GM21717 (cell line): ENCODE data around the gene LRRN1.

Experiments
- ATAC-seq: cut with Tn5 transposase; IDR thresholded peaks from one replicate; pipeline ENCODE4 v1.9.1; 2021; ENCODE audit warnings: mild to moderate bottlenecking, moderate library complexity; ENCODE audit not compliant: unreplicated experiment

LRRN1 gene

DNA sequence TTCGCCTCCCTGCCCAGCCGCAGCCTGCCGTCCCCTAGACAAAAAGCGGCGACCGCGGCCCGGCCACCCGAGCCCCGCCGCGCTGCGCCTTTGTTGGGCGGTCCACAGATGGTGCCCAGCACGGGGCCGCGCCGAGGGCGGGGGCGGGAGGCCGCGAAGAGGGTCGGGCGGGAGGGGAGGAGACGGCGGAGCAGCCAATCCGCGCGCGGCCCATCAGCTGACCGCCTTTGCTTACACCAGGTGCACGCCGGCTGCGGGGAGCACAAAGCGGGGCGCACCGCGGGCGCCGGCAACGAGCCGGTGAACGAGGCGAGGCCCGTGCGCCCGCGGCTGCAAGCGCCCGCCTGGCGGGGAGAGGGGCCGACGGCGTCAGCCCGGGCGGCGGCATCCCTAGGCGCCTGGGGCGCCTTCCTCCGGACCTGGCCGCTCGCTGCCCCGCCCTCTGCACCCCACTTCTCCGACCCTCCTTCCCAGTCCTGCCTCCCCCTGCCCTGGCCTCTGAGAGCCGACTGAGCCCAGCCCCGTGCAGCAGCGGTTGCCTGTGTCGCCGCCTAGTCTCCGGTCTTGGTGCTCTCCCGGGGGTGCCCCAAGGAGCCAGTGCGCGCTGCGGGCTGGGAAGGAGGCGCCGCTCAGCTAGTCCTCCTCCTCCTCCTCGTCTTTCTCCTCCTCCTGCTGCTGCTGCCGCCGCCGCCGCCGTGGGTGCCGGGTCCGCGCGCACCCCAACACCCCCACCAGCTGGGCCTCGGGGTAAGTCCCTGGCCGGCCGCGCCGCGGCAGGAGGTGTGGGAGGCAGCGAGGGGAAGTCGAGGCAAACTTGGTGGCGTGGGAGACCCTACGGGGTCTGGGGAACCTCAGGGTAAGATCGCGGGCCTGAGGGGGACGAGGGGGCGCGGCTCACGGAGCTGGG is at the start of gene LRRN1:
LRRN1 (plus strand) TSS at position 259 of the 907 bp plus-strand sequence. CDS start 45,211 bp downstream, outside the sequence.
- no peak for ATAC-seq

GRCh38 chr3:3753416-3753815 is 45.8 kb upstream of the LRRN1 start:
- no peak for ATAC-seq

- ATAC-seq = no peak
These were observed 33.6 kb upstream of the LRRN1 start for GRCh38 chr3:3765661-3766060.

- no peak for ATAC-seq
These were observed 33.1 kb upstream of the LRRN1 start for GRCh38 chr3:3766140-3766539.

- ATAC-seq = no peak
These were observed 28.1 kb upstream of the LRRN1 start for GRCh38 chr3:3771094-3771493.

DNA sequence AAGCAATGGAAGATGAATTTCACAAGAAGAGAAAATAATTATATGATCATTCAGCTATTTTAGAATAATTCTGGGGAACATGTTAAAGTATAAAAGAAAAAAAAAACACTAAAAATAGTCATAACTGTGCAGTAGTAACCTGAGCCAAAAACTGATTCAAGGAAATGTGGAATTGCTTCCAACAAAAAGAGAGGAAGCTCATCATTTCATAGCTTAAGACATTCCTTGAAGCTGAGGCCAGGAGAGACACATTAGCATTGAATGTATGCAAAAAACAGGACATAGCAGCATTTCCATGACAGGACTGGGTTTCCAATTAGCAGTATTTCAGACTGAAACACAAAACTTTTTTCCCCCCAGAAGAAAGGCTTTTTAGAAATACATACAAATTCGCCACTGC is 27.7 kb upstream of the LRRN1 start:
- no peak for ATAC-seq

DNA sequence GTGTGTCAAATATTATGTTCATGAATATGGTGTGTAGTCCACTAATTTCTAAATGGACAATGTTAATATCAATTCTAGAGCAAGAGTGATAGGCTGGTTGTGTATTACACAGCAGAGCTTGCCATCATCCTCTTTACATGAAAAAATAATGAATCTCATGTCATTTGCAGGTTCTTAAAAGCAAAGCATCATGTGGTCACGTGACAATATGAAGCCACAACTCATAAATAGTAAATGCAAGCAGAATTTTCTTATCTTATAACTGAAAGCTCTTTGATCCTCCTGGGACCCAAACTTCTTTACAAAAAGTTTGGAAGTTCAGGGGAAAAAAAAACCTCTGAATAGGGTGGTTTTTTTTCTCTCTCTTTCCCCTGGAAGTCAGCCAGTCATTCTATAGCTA is 26.9 kb upstream of the LRRN1 start:
- no peak for ATAC-seq

GRCh38 chr3:3772920-3773319 is 26.3 kb upstream of the LRRN1 start:
- no peak for ATAC-seq

- no peak for ATAC-seq
These were observed 22.6 kb upstream of the LRRN1 start for GRCh38 chr3:3776607-3777006.

- no peak for ATAC-seq
These were observed 21.0 kb upstream of the LRRN1 start for GRCh38 chr3:3778216-3778615.

GRCh38 chr3:3778641-3779270 is 20.5 kb upstream of the LRRN1 start:
- ATAC-seq = no peak

DNA sequence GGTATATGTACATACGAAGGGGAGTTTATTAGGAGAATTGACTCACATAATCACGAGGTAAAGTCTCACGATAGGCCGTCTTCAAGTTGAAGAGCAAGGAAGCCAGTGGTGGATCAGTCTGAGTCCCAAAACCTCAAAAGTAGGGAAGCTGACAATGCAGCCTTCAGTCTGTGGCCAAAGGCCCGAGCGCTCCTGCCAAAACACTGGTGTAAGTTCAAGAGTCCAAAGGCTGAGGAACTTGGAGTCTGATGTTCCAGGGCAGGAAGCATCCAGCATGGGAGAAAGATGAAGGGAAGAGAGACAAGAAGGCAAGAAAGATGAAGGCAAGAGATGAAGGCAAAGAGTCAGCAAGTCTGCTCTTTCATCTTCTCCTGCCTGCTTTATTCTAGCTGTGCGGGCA is 16.8 kb upstream of the LRRN1 start:
- ATAC-seq = no peak

DNA sequence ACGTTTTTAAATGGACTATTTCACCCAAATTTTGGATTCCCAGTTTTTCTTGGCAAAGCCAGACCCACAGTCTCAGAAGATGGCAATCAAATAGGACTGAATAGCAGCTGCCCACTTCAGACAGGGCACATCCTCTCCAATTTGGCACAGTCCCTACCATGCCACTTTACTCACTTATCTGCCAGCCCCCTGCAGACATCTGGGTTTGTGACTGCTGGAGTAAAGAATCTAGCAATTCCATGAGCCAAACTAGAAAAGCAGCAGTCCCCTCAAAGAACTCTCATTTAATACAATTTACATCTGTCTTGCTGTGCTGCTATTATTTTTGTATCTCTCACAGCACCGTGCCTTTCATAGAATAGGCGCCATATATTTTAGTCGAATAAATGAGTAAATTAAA is 16.0 kb upstream of the LRRN1 start:
- no peak for ATAC-seq

DNA sequence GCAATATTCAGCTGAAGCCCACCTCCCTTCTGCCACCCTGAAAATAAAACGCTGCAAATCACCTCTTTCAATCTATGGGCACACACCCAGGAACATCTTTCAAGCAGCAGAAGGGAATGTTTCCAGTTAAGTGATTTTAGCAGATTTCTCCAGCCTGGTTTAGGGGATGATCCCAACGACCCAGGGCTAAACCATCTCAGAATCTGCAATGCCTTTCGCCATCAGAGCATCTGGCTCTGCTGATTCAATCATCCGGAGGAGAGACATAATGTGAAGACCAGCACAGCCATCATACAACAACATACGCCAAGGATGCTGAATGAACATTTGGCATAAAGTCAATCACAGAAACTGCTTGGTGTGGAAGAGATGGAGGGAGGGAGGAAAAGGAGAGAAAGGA is 15.5 kb upstream of the LRRN1 start:
- no peak for ATAC-seq

DNA sequence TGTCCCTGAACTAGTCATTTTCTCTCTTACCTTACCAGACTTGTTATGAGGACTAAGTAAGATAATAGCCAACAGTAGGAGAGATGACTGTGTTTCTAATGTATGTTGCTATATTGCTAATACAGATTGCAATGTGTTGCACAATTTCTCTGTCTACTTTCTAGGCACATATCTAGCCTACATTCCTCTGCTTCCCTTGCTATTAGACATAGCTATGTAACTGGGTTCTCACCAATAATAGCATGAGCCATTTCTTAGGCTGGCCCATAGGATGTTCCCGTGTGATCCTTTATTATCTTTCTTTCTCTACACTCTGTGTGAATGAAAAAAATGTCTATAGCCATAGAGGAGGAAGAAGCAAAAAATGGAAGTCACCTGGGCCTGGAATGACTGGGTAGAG is 6.8 kb upstream of the LRRN1 start:
- no peak for ATAC-seq

GRCh38 chr3:3798631-3799113 is 559 bp upstream of the LRRN1 start:
- ATAC-seq = no peak

DNA sequence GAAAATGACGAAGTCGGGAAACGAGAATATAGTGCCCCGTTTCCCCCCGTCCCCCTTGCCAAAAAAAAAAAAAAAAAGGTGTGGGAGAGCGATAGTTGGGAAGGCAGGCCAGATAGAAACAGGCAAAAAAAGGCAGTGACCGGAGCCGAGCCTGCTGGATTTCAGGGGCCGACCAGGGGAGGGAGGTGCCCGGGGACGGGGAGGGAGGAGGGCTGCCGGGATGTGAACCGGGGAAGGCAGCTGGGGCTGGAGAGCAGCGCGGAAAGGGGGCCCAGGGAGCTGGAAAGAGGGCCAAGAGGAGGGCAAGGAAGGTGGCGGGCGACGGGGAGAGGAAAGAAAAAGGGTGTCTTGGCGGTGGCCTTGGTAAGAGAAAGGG is 837 bp downstream of the LRRN1 start:
- ATAC-seq = no peak

- ATAC-seq = no peak
These were observed 1.7 kb downstream of the LRRN1 start for GRCh38 chr3:3800685-3801493.

DNA sequence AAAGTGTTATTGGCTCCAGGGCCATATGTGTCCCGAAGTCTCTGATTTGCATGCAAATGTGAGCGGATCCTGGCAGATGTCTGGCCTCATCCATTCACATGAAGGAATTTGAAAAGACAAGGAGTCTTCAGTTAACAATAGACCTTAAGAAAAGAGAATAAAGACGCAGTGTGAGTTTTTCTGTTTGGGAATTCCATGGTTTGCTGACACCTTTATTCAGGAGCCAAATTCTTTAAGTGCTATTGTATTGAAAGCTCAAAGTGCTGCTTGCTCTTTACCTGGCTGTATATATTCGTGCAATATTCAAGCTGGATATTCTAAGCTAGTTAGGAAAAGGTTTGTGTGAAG is 2.2 kb downstream of the LRRN1 start:
- no peak for ATAC-seq

DNA sequence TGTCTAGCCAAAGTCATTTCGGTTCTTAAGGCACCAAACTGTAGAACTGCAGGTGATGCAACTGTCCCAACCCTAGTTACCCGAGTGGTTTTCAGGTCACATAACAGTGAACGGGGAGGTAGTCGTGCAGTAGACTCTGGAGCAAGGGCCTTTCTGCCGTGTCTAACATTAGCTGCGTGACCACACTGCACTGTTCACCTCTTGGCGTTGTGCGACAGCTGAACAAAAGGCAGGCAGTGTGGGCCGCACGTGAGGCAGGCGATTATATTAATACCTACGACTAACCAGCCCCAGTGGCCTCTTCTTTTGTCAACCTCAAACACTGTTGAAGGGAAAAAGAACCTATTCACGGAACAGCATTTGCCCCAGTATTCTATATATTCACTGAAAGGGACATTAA is 2.8 kb downstream of the LRRN1 start:
- no peak for ATAC-seq

- no peak for ATAC-seq
These were observed 5.3 kb downstream of the LRRN1 start for GRCh38 chr3:3804560-3804959.

DNA sequence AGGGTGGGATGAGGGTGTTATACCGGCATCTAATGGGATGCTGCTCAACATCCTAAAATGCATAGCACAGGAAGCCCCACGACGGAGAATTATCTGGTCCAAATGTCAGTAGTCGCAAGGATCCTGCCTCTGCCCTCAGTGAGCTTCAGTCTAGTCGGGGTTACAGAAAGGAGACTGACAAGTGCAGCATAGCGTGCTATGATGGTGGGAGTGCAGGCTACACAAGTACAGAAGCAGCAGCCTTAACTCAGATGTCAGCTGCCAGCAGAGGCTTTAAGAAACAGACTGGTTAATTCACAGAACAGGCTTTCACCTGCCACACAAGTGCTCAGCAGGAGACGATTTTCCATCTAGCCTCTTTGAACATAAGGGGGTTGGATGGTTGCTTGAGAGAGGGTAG is 6.9 kb downstream of the LRRN1 start:
- no peak for ATAC-seq
